Hepatocyte (in vitro differentiated cells): Measurements from ENCODE around the gene TBXAS1. TPM values are rescaled to one million over a fixed set of nuclear protein-coding genes. Genes with fewer than 3 reads are reported as not detected.

Experiments
- DNase-seq: peaks from one replicate; pipeline ENCODE4 v3.0.0-alpha.2; 2016; ENCODE audit warnings: low spot score
- H2AFZ ChIP-seq: fragments of 200-600 bp; sonication (generic); 2 replicates; pipeline ENCODE4 v1.6.0; 2016; ENCODE audit warnings: antibody characterized with exemption, mild to moderate bottlenecking
- H3K27ac ChIP-seq: fragments of 200-600 bp; sonication (generic); 2 replicates; pipeline ENCODE4 v1.5.1; 2016; ENCODE audit warnings: mild to moderate bottlenecking
- H3K27me3 ChIP-seq: fragments of 200-600 bp; sonication (generic); 2 replicates; pipeline ENCODE4 v1.6.1; 2016
- H3K36me3 ChIP-seq: fragments of 200-600 bp; sonication (generic); replicated peaks from 2 replicates; pipeline ENCODE4 v1.5.1; 2016; ENCODE audit warnings: low read depth; ENCODE audit not compliant: insufficient read depth
- H3K4me1 ChIP-seq: fragments of 200-600 bp; sonication (generic); 2 replicates; pipeline ENCODE4 v1.5.1; 2016; ENCODE audit warnings: mild to moderate bottlenecking, moderate library complexity; ENCODE audit not compliant: insufficient read depth
- H3K4me2 ChIP-seq: fragments of 200-600 bp; sonication (generic); 2 replicates; pipeline ENCODE4 v1.6.0; 2016
- H3K4me3 ChIP-seq: fragments of 200-600 bp; sonication (generic); 2 replicates; pipeline ENCODE4 v1.5.1; 2016; ENCODE audit warnings: mild to moderate bottlenecking
- H3K79me2 ChIP-seq: fragments of 200-600 bp; sonication (generic); 2 replicates; pipeline ENCODE4 v1.6.0; 2017; ENCODE audit warnings: mild to moderate bottlenecking
- H3K9me2 ChIP-seq: fragments of 200-600 bp; sonication (generic); replicated peaks from 2 replicates; pipeline ENCODE4 v1.6.0; 2017; ENCODE audit warnings: mild to moderate bottlenecking; ENCODE audit not compliant: insufficient read depth
- H3K9me3 ChIP-seq: fragments of 200-600 bp; sonication (generic); 2 replicates; pipeline ENCODE4 v1.5.1; 2016; ENCODE audit warnings: low read depth, mild to moderate bottlenecking
- H4K20me1 ChIP-seq: fragments of 200-600 bp; sonication (generic); 2 replicates; pipeline ENCODE4 v1.6.0; 2016; ENCODE audit warnings: mild to moderate bottlenecking; ENCODE audit not compliant: insufficient read depth, poor library complexity, severe bottlenecking
- EZH2 ChIP-seq: fragments of 200-600 bp; sonication (generic); IDR thresholded peaks from 2 replicates; pipeline ENCODE4 v1.6.1; 2016; ENCODE audit warnings: antibody characterized with exemption, mild to moderate bottlenecking, borderline replicate concordance
- EZH2phosphoT487 ChIP-seq: fragments of 200-600 bp; sonication (generic); IDR thresholded peaks from one replicate; pipeline ENCODE4 v1.6.1; 2018; ENCODE audit warnings: antibody characterized with exemption, mild to moderate bottlenecking, low read depth, moderate library complexity; ENCODE audit not compliant: unreplicated experiment, severe bottlenecking
- WGBS: methylation state at CpG from one replicate; pipeline ENCODE4 v1.1.6; 2016; ENCODE audit warnings: low lambda C conversion rate; ENCODE audit errors: missing lambda C conversion rate; 5-methylcytosine and 5-hydroxymethylcytosine counted together
- polyA plus RNA-seq: library from polyadenylated mRNA; unstranded; fragments of >200 nt; fragmentation: Nextera tagmentation; extraction: Ambion mirVana; gene quantifications from 2 replicates; pipeline ENCODE4 v1.2.1, GENCODE V29; 2016
- total RNA-seq: library from RNA; depleted of rRNA; stranded (reverse); fragments of >200 nt; gene quantifications from 2 replicates; pipeline ENCODE4 v1.2.3, GENCODE V29; 2014
- TF ChIP-seq, protein P1 (sequence below): fragments of 200-600 bp; sonication (generic); IDR thresholded peaks from 2 replicates; pipeline ENCODE4 v1.5.1; 2016; ENCODE audit warnings: antibody characterized with exemption, mild to moderate bottlenecking; ENCODE audit not compliant: poor library complexity

The TBXAS1 gene
- total and polyA plus RNA-seq, 2 experiments from 2014 or later: 3.9 to 11.5 TPM

DNA sequence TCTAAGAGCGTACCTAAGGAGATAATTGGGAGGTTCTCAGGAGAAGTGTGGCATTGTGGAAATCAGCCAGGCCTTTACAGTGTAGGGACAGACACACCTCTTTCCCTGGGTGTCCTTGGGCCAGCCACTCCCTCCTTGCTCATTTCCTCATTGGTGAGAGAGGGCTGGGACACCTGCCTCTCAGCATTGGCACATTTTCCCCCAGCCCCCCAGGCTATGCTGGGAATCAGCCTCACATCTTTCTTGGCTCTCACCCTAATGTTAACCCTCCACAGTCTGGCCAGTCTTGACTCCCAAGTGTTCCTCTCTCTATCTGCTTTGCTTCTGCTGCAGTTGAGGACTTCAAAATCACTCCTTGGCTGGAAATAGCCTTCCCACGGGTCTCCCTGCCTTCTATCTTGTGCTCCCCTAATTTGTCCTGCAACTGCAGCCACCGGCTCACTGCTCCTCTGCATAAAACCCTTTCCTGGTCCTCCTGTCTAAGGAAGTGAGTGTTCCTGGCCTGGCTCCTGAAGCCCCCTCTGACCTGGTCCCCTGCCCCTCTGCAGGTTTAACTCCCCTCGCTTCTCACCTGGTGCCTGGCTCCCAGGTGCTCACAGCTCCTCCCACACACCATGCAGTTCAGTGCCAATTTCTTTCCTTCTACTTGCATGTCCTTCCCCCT, 15.8 kb downstream of the TBXAS1 start:
- H2AFZ ChIP-seq: no peak overlapping the region
- DNase-seq: peak; percentile 28

DNA sequence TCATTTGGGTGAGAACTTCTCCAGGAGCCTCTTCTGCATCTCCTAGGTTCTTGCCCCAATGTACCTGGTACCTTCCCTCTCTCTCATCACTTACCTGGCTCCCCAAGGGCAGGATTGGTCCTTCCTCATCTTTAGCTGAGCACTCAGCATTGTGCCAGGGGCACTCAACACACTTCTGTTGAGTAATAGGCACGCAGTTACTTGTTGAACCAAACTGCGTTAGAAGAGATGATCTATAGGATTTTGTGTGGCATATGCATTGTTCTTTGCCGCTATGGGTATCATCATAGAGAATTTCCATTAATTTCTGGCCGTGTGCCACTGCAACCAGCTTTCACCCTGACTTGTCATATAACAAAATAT, 16.4 kb downstream of the TBXAS1 start:
- Histone ChIP-seq H2AFZ (no peak overlapping the region), H3K4me1 (no peaks in the 10 kb centered on the region), H3K9me2 (no peaks in the 10 kb centered on the region), H3K4me3 (no peak overlapping the region), H3K79me2 (no peaks in the 10 kb centered on the region), H3K27ac (no peak overlapping the region), H3K36me3 (no peaks in the 10 kb centered on the region), H3K9me3 (no peaks in the 10 kb centered on the region), H3K4me2 (no peak overlapping the region), H3K27me3 (no peaks in the 10 kb centered on the region), H4K20me1 (no peaks in the 10 kb centered on the region)
- 87% methylated on average over 4 of the region's 4 CpGs for WGBS
- no peak for DNase-seq
- TF ChIP-seq, protein P1, sequence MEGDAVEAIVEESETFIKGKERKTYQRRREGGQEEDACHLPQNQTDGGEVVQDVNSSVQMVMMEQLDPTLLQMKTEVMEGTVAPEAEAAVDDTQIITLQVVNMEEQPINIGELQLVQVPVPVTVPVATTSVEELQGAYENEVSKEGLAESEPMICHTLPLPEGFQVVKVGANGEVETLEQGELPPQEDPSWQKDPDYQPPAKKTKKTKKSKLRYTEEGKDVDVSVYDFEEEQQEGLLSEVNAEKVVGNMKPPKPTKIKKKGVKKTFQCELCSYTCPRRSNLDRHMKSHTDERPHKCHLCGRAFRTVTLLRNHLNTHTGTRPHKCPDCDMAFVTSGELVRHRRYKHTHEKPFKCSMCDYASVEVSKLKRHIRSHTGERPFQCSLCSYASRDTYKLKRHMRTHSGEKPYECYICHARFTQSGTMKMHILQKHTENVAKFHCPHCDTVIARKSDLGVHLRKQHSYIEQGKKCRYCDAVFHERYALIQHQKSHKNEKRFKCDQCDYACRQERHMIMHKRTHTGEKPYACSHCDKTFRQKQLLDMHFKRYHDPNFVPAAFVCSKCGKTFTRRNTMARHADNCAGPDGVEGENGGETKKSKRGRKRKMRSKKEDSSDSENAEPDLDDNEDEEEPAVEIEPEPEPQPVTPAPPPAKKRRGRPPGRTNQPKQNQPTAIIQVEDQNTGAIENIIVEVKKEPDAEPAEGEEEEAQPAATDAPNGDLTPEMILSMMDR: no peak
- no peak for TF ChIP-seq EZH2phosphoT487
- no peak for TF ChIP-seq EZH2

More for the DNA sequence above, 15.8 kb downstream of the TBXAS1 start:
- Histone ChIP-seq H3K4me3 (no peak overlapping the region), H3K4me1 (no peaks in the 10 kb centered on the region), H3K36me3 (no peaks in the 10 kb centered on the region), H4K20me1 (no peaks in the 10 kb centered on the region), H3K27ac (no peak overlapping the region), H3K4me2 (no peak overlapping the region), H3K9me2 (no peaks in the 10 kb centered on the region), H3K27me3 (no peaks in the 10 kb centered on the region), H3K79me2 (no peaks in the 10 kb centered on the region), H3K9me3 (no peaks in the 10 kb centered on the region)
- TF ChIP-seq, protein P1: no peak
- TF ChIP-seq EZH2: no peak
- TF ChIP-seq EZH2phosphoT487: no peak
- WGBS: 79% methylated on average over 4 of the region's 4 CpGs

DNA sequence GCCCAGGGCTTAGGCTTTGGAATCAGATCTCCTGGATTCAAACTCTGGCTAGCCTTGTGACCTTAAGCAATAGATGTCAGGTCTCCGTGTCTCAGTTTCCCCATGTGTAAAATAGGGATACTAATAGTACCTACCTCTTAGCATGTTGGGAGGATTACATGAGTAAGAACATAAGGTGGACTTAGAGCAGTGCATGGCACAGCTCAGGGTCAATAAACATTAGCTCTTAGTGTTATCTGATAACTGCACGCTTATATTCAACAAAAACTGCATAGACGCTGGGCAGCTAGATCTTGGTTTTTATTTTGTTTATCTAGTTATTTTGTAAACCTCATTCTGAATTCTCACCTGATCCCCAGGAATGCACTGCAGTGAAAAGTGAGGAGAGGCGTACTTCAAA, 17.2 kb downstream of the TBXAS1 start:
- H3K36me3 ChIP-seq: no peaks in the 10 kb centered on the region
- no peak overlapping the region for H3K4me3 ChIP-seq
- no peak overlapping the region for H3K27ac ChIP-seq
- no peak overlapping the region for H2AFZ ChIP-seq
- WGBS: 56% methylated on average over 4 of the region's 4 CpGs
- no peaks in the 10 kb centered on the region for H3K9me3 ChIP-seq
- TF ChIP-seq, protein P1: no peak
- no peak for TF ChIP-seq EZH2
- no peak for TF ChIP-seq EZH2phosphoT487
- no peaks in the 10 kb centered on the region for H3K9me2 ChIP-seq
- no peaks in the 10 kb centered on the region for H3K27me3 ChIP-seq
- no peaks in the 10 kb centered on the region for H3K4me1 ChIP-seq
- no peak overlapping the region for H3K4me2 ChIP-seq
- DNase-seq: no peak
- no peaks in the 10 kb centered on the region for H3K79me2 ChIP-seq
- no peaks in the 10 kb centered on the region for H4K20me1 ChIP-seq
